Uterus (tissue), 4 donors: ENCODE measurements around the gene LTBP1. TPM values are rescaled to one million over a fixed set of nuclear protein-coding genes. Genes with fewer than 3 reads are reported as not detected.

Experiments
- DNase-seq, 2 donors: peaks; one replicate each; pipeline ENCODE4 v3.0.0-alpha.2; 2019 to 2020
- H3K27ac ChIP-seq, 2 donors: fragments of 200-600 bp; sonication (generic); 1 replicate in 1 of 2; 2 replicates in 1 of 2; pipeline ENCODE4 v1.5.1; 2016 to 2018
- H3K27me3 ChIP-seq, 2 donors: fragments of 200-600 bp; sonication (generic); one replicate each; pipeline ENCODE4 v1.5.1; 2018 to 2019; ENCODE audit warnings: control low read depth in 1 of 2
- H3K36me3 ChIP-seq, 2 donors: fragments of 200-600 bp; sonication (generic); one replicate each; pipeline ENCODE4 v1.5.1; 2019; ENCODE audit warnings: control low read depth in 1 of 2
- H3K4me1 ChIP-seq, 2 donors: fragments of 200-600 bp; sonication (generic); one replicate each; pipeline ENCODE4 v1.5.1; 2018 to 2019; ENCODE audit warnings: control low read depth in 1 of 2
- H3K4me3 ChIP-seq, 2 donors: fragments of 200-600 bp; sonication (generic); 1 replicate in 1 of 2; 2 replicates in 1 of 2; pipeline ENCODE4 v1.5.1; 2018 to 2019; ENCODE audit warnings: mild to moderate bottlenecking in 1 of 2
- H3K9me3 ChIP-seq, 2 donors: fragments of 200-600 bp; sonication (generic); one replicate each; pipeline ENCODE4 v1.5.1; 2019; ENCODE audit warnings: control low read depth in 1 of 2
- CTCF ChIP-seq, 4 experiments: fragments of 200-600 bp in 2 of 4; fragments of 450-650 bp in 2 of 4; sonication (generic) in 2 of 4; IDR thresholded peaks; one replicate each; pipeline ENCODE4 v1.5.1; 2016 to 2019; ENCODE audit warnings: antibody characterized with exemption in 4 of 4, mild to moderate bottlenecking in 2 of 4, moderate library complexity in 1 of 4
- POLR2A ChIP-seq, 2 donors: fragments of 450-650 bp; IDR thresholded peaks; one replicate each; pipeline ENCODE4 v1.6.1; 2016; ENCODE audit warnings: antibody characterized with exemption in 2 of 2, mild to moderate bottlenecking in 1 of 2, moderate library complexity in 1 of 2
- intact Hi-C: fragments of 100-400 bp; cut with DNase I; formaldehyde crosslinking; loops from one replicate; pipeline ENCODE4 v1.15.1; 2023; ENCODE audit warnings: low total_unique reads
- total RNA-seq, 4 donors: library from RNA; depleted of rRNA in 3 of 4; stranded (reverse); fragments of >200 nt in 3 of 4; gene quantifications; one replicate each; pipeline versions ENCODE4 v1.1.0 to v1.2.4, GENCODE V29; 2014 to 2023
- donor health status: DM: yes; HTN: yes; CAD: no.

Gene LTBP1, protein sequence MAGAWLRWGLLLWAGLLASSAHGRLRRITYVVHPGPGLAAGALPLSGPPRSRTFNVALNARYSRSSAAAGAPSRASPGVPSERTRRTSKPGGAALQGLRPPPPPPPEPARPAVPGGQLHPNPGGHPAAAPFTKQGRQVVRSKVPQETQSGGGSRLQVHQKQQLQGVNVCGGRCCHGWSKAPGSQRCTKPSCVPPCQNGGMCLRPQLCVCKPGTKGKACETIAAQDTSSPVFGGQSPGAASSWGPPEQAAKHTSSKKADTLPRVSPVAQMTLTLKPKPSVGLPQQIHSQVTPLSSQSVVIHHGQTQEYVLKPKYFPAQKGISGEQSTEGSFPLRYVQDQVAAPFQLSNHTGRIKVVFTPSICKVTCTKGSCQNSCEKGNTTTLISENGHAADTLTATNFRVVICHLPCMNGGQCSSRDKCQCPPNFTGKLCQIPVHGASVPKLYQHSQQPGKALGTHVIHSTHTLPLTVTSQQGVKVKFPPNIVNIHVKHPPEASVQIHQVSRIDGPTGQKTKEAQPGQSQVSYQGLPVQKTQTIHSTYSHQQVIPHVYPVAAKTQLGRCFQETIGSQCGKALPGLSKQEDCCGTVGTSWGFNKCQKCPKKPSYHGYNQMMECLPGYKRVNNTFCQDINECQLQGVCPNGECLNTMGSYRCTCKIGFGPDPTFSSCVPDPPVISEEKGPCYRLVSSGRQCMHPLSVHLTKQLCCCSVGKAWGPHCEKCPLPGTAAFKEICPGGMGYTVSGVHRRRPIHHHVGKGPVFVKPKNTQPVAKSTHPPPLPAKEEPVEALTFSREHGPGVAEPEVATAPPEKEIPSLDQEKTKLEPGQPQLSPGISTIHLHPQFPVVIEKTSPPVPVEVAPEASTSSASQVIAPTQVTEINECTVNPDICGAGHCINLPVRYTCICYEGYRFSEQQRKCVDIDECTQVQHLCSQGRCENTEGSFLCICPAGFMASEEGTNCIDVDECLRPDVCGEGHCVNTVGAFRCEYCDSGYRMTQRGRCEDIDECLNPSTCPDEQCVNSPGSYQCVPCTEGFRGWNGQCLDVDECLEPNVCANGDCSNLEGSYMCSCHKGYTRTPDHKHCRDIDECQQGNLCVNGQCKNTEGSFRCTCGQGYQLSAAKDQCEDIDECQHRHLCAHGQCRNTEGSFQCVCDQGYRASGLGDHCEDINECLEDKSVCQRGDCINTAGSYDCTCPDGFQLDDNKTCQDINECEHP (N-terminal part only)
- 100 to 1,000 TPM in 1 of 4 donors, 10 to 100 TPM in 3; 72.5 to 322 (median 92.2) TPM for total RNA-seq

- no peaks in the 10 kb centered on the region for H3K4me1 ChIP-seq
- intact Hi-C loops: loop anchor here (10.0 kb wide), 1 partner anchor 172 kb away; no protein-coding TSS in a partner anchor
- H3K36me3 ChIP-seq: no peaks in the 10 kb centered on the region
- no peaks in the 10 kb centered on the region for H3K9me3 ChIP-seq
- H3K27ac ChIP-seq: peak within 1 kb of the TSS; percentile 90 to 97
- H3K4me3 ChIP-seq: peak within 1 kb of the TSS; percentile 46 to 88
- H3K27me3 ChIP-seq: no peaks in the 10 kb centered on the region
- peak; percentile 74 to 86 for DNase-seq
- peak in 1 of 2 donors; percentile 70 for TF ChIP-seq POLR2A (IDR thresholded peaks at IDR 0.05)
- TF ChIP-seq CTCF (IDR thresholded peaks at IDR 0.05): peak; percentile 59 to 74 (median 61)
Measured at GRCh38 chr2:32946314-32947075, at the start of gene LTBP1. TSS of gene LTBP1 (plus strand) at chr2:32946953. CDS start at chr2:32947325, 372 bp downstream.

DNA sequence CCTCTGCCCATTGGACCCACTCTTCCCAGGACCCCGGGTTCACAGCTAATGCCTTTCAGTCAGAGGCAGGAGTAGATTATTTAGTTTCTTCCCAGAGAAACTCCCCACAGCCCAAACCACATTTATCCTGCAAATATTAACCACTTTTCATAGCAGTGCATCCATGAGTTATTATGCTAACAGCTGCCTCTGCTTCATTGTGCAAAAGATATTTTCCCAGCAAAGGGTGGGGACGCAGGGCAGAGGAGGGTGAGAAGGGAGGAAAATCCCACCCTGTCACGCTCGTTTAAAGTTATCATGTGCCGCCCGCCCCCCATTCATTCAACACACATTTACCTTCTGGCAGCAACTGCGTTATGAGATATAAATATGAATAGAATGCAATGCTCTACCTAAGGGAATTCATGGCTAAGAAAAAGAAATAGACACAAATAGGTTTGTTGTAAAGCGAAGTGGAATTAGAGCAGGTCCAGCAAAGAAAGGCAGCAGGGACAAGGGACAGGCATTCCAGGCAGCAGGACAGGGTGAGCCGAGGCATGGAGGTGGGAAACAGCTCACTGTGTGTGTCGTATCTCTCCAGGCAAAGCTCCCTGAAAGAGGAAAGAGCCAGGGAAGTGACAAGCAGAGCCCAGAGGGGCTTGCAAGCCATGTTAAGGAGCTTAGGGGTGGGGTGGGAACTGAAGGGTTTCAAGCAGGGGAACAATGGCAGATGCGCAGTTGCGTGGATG, 46.3 kb upstream of the LTBP1 start:
- no peak overlapping the region for H3K4me3 ChIP-seq
- no peaks in the 10 kb centered on the region for H3K4me1 ChIP-seq
- no peaks in the 10 kb centered on the region for H3K9me3 ChIP-seq
- TF ChIP-seq CTCF (IDR thresholded peaks at IDR 0.05) (no peak), POLR2A (IDR thresholded peaks at IDR 0.05) (no peak)
- H3K27ac ChIP-seq: no peak overlapping the region
- DNase-seq: no peak
- intact Hi-C loops: no loop called here
- H3K36me3 ChIP-seq: no peaks in the 10 kb centered on the region
- H3K27me3 ChIP-seq: no peaks in the 10 kb centered on the region

GRCh38 chr2:32901313-32901712, 45.4 kb upstream of the LTBP1 start:
- intact Hi-C loops: no loop called here
- Histone ChIP-seq H3K36me3 (no peaks in the 10 kb centered on the region), H3K27ac (no peak overlapping the region), H3K9me3 (no peaks in the 10 kb centered on the region), H3K27me3 (no peaks in the 10 kb centered on the region), H3K4me3 (no peak overlapping the region), H3K4me1 (no peaks in the 10 kb centered on the region)
- TF ChIP-seq CTCF (IDR thresholded peaks at IDR 0.05): no peak
- TF ChIP-seq POLR2A (IDR thresholded peaks at IDR 0.05): no peak
- DNase-seq: no peak

DNA sequence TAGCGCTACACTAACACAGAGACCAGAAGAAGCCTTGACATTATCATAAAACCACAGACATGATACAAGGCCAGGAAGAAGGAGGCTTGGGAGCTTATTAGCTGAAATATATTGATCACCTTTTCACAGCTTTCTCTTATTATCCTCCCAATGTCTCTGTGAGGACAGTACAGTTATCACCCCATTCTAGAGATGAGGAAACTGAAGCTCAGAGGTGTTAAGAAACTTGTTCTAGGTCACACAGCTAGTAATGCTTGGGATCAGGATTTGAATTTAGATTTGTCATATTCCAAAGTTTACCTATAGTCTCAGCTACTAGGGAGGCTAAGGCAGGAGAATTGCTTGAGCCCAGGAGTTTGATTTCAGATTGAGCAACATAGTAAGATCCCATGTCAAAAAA, 44.6 kb upstream of the LTBP1 start:
- no peak overlapping the region for H3K27ac ChIP-seq
- H3K9me3 ChIP-seq: no peaks in the 10 kb centered on the region
- DNase-seq: no peak
- no peaks in the 10 kb centered on the region for H3K27me3 ChIP-seq
- H3K4me1 ChIP-seq: no peaks in the 10 kb centered on the region
- intact Hi-C loops: no loop called here
- TF ChIP-seq POLR2A (IDR thresholded peaks at IDR 0.05) (no peak), CTCF (IDR thresholded peaks at IDR 0.05) (no peak)
- no peak overlapping the region for H3K4me3 ChIP-seq
- H3K36me3 ChIP-seq: no peaks in the 10 kb centered on the region
